Measurements from ENCODE around the gene KCNQ1.

KCNQ1 gene

GRCh38 chr11:2707736-2708135, 262.9 kb downstream of the KCNQ1 start:
- no peak for DNase-seq

- no peak for DNase-seq
Measured at GRCh38 chr11:2708151-2708581, 263.4 kb downstream of the KCNQ1 start.

GRCh38 chr11:2708757-2709281, 264.0 kb downstream of the KCNQ1 start:
- peak; percentile 44 for DNase-seq

GRCh38 chr11:2709429-2709828, 264.6 kb downstream of the KCNQ1 start:
- peak; percentile 50 for DNase-seq

GRCh38 chr11:2711161-2711560, 266.4 kb downstream of the KCNQ1 start:
- DNase-seq = no peak

- no peak for DNase-seq
Measured at GRCh38 chr11:2713094-2713493, 268.3 kb downstream of the KCNQ1 start.

GRCh38 chr11:2713661-2714462, 269.1 kb downstream of the KCNQ1 start:
- peak; percentile 54 for DNase-seq

- DNase-seq = no peak
Measured at GRCh38 chr11:2714463-2714800, 269.6 kb downstream of the KCNQ1 start.

- DNase-seq = no peak
Measured at GRCh38 chr11:2714871-2715270, 270.1 kb downstream of the KCNQ1 start.

- DNase-seq = no peak
Measured at GRCh38 chr11:2715716-2716350, 271.0 kb downstream of the KCNQ1 start.

GRCh38 chr11:2716376-2717095, 271.7 kb downstream of the KCNQ1 start:
- DNase-seq = no peak

- no peak for DNase-seq
Measured at GRCh38 chr11:2717561-2718325, 272.9 kb downstream of the KCNQ1 start.

GRCh38 chr11:2718817-2719438, 274.1 kb downstream of the KCNQ1 start:
- no peak for DNase-seq

- DNase-seq = no peak
Measured at GRCh38 chr11:2719831-2720590, 275.2 kb downstream of the KCNQ1 start.

- no peak for DNase-seq
Measured at GRCh38 chr11:2721210-2721916, 276.6 kb downstream of the KCNQ1 start.

GRCh38 chr11:2722955-2723354, 278.1 kb downstream of the KCNQ1 start:
- DNase-seq = no peak

- DNase-seq = no peak
Measured at GRCh38 chr11:2724104-2724503, 279.3 kb downstream of the KCNQ1 start.

- DNase-seq = peak; percentile 23
Measured at GRCh38 chr11:2724653-2725367, 280.0 kb downstream of the KCNQ1 start.

- peak; percentile 47 for DNase-seq
Measured at GRCh38 chr11:2725368-2726300, 280.8 kb downstream of the KCNQ1 start.

Data from fibroblast of skin of abdomen (primary cell).